IMR-90 (cell line): ENCODE measurements around the gene CD248. TPM values are rescaled to one million over a fixed set of nuclear protein-coding genes. Genes with fewer than 3 reads are reported as not detected.

Experiments
- ATAC-seq: fragments of 200-7000 bp; cut with Tn5 transposase; 2 replicates; pipeline ENCODE4 v1.9.1; 2020; ENCODE audit warnings: low read depth, mild to moderate bottlenecking, moderate library complexity
- BruUV-seq: library from RNA; stranded (reverse); fragments of 400-500 nt; replicated peaks from 2 replicates; lab custom pipeline; 2021; lab: Mats Ljungman, UMichigan
- CTCF ChIA-PET: fragments of 300-600 bp; formaldehyde crosslinking; extraction: SDS; loops from one replicate; lab custom pipeline; 2021; ENCODE audit warnings: antibody characterized with exemption; lab: Yijun Ruan, JAX
- POLR2A ChIA-PET: fragments of 300-600 bp; sonication (Branson Sonifier 250); formaldehyde crosslinking; loops from one replicate; lab custom pipeline; 2022; ENCODE audit warnings: antibody characterized with exemption; ENCODE audit not compliant: unreplicated experiment; lab: Charles Lee
- DNase-seq: peaks from one replicate; pipeline ENCODE4 v3.0.0; 2013
- H2AFZ ChIP-seq: replicated peaks from 2 replicates; pipeline ENCODE3; 2013; ENCODE audit warnings: low read length, mild to moderate bottlenecking; ENCODE audit not compliant: poor library complexity
- H2AK5ac ChIP-seq: 2 replicates; pipeline ENCODE4 v1.6.1; 2013; ENCODE audit warnings: low read depth, low read length, inconsistent platforms
- H2AK9ac ChIP-seq: replicated peaks from 2 replicates; pipeline ENCODE3; 2013; ENCODE audit warnings: mild to moderate bottlenecking, low read depth, low read length, moderate library complexity; ENCODE audit not compliant: poor library complexity
- H2BK120ac ChIP-seq: 2 replicates; pipeline ENCODE4 v1.6.1; 2013; ENCODE audit warnings: low read depth, low read length, inconsistent platforms
- H2BK15ac ChIP-seq: 3 replicates; pipeline ENCODE4 v1.6.1; 2013; ENCODE audit warnings: low read depth, low read length, inconsistent platforms
- H2BK20ac ChIP-seq: 2 replicates; pipeline ENCODE4 v1.6.1; 2013; ENCODE audit warnings: low read depth, mild to moderate bottlenecking, inconsistent platforms, low read length, moderate library complexity
- H2BK5ac ChIP-seq: 2 replicates; pipeline ENCODE4 v1.6.1; 2013; ENCODE audit warnings: mild to moderate bottlenecking, low read depth, low read length, inconsistent platforms; ENCODE audit not compliant: poor library complexity, severe bottlenecking
- H3K14ac ChIP-seq: replicated peaks from 2 replicates; pipeline ENCODE4 v1.6.1; 2013; ENCODE audit warnings: low read depth, low read length, inconsistent platforms
- H3K18ac ChIP-seq: 2 replicates; pipeline ENCODE4 v1.6.1; 2013; ENCODE audit warnings: low read depth, low read length, control low read depth
- H3K23ac ChIP-seq: 2 replicates; pipeline ENCODE4 v1.6.1; 2013; ENCODE audit warnings: low read depth, low read length, inconsistent platforms
- H3K27ac ChIP-seq: 2 replicates; pipeline ENCODE4 v1.5.1; 2013; ENCODE audit warnings: mild to moderate bottlenecking, control low read depth, low read length; ENCODE audit not compliant: insufficient read depth
- H3K27me3 ChIP-seq: 2 replicates; pipeline ENCODE4 v1.6.1; 2013; ENCODE audit warnings: low read length; ENCODE audit not compliant: control insufficient read depth, insufficient read depth
- H3K36me3 ChIP-seq: 2 replicates; pipeline ENCODE4 v1.6.1; 2013; ENCODE audit warnings: low read length, mixed read lengths; ENCODE audit not compliant: control insufficient read depth, insufficient read depth
- H3K4ac ChIP-seq: 2 replicates; pipeline ENCODE4 v1.6.1; 2013; ENCODE audit warnings: low read depth, low read length, inconsistent platforms
- H3K4me1 ChIP-seq: 2 replicates; pipeline ENCODE4 v1.6.1; 2013; ENCODE audit warnings: low read length, mixed read lengths; ENCODE audit not compliant: control insufficient read depth, insufficient read depth
- H3K4me2 ChIP-seq: 2 replicates; pipeline ENCODE4 v1.6.1; 2013; ENCODE audit warnings: low read depth, mild to moderate bottlenecking, control low read depth, low read length, moderate library complexity
- H3K4me3 ChIP-seq: 2 replicates; pipeline ENCODE4 v1.5.1; 2013; ENCODE audit warnings: low read depth, mild to moderate bottlenecking, control low read depth, low read length, moderate library complexity; ENCODE audit not compliant: insufficient read depth
- H3K56ac ChIP-seq: 2 replicates; pipeline ENCODE4 v1.6.1; 2013; ENCODE audit warnings: low read length, inconsistent platforms; ENCODE audit not compliant: insufficient read depth; ENCODE audit errors: extremely low read depth
- H3K79me1 ChIP-seq, 2 experiments: 2 replicates each; pipeline ENCODE4 v1.6.1; 2013; ENCODE audit warnings: low read length in 2 of 2, inconsistent platforms in 1 of 2, low read depth in 1 of 2
- H3K9ac ChIP-seq: 2 replicates; pipeline ENCODE4 v1.6.1; 2013; ENCODE audit warnings: low read depth, low read length, control low read depth
- H3K9me1 ChIP-seq: 2 replicates; pipeline ENCODE4 v1.6.1; 2013; ENCODE audit warnings: low read length, inconsistent platforms; ENCODE audit not compliant: insufficient read depth
- H3K9me3 ChIP-seq: 2 replicates; pipeline ENCODE4 v1.6.1; 2013; ENCODE audit warnings: low read length; ENCODE audit not compliant: control insufficient read depth, insufficient read depth
- H4K20me1 ChIP-seq: 2 replicates; pipeline ENCODE4 v1.6.1; 2013; ENCODE audit warnings: low read length, inconsistent platforms; ENCODE audit not compliant: insufficient read depth
- H4K5ac ChIP-seq: 2 replicates; pipeline ENCODE4 v1.6.1; 2013; ENCODE audit warnings: mild to moderate bottlenecking, low read depth, low read length, control low read depth
- H4K8ac ChIP-seq, 2 experiments: 2 replicates each; pipeline ENCODE4 v1.6.1; 2013; ENCODE audit warnings: low read depth in 2 of 2, low read length in 2 of 2, control low read depth in 1 of 2, inconsistent platforms in 1 of 2
- H4K91ac ChIP-seq: 2 replicates; pipeline ENCODE4 v1.6.1; 2013; ENCODE audit warnings: low read depth, low read length, inconsistent platforms; ENCODE audit not compliant: insufficient read depth
- BHLHE40 ChIP-seq: fragments of 150-350 bp; IDR thresholded peaks from 2 replicates; pipeline ENCODE4 v1.6.1; 2016; ENCODE audit warnings: mild to moderate bottlenecking, low read depth, low read length
- CEBPB ChIP-seq: IDR thresholded peaks from 2 replicates; pipeline ENCODE4 v1.6.1; 2012; ENCODE audit warnings: low read depth, low read length, improper control_type of control experiment
- CHD1 ChIP-seq: IDR thresholded peaks from 2 replicates; pipeline ENCODE4 v1.6.1; 2012; ENCODE audit warnings: low read depth, low read length, improper control_type of control experiment
- CTCF ChIP-seq: conservative IDR thresholded peaks from 2 replicates; pipeline ENCODE4 v1.5.1; 2012; ENCODE audit warnings: mild to moderate bottlenecking, low read depth, low read length, improper control_type of control experiment
- FOS ChIP-seq: fragments of 150-350 bp; IDR thresholded peaks from 2 replicates; pipeline ENCODE4 v1.6.1; 2016; ENCODE audit warnings: low read depth, low read length
- MAFK ChIP-seq: IDR thresholded peaks from 2 replicates; pipeline ENCODE4 v1.6.1; 2012; ENCODE audit warnings: low read depth, low read length, improper control_type of control experiment
- MAZ ChIP-seq: IDR thresholded peaks from 2 replicates; pipeline ENCODE4 v1.6.1; 2012; ENCODE audit warnings: low read depth, mild to moderate bottlenecking, low read length, improper control_type of control experiment, moderate library complexity, borderline replicate concordance
- MXI1 ChIP-seq: IDR thresholded peaks from 2 replicates; pipeline ENCODE4 v1.6.1; 2012; ENCODE audit warnings: low read depth, mild to moderate bottlenecking, low read length, moderate library complexity, borderline replicate concordance
- NFE2L2 ChIP-seq: fragments of 150-350 bp; IDR thresholded peaks from 2 replicates; pipeline ENCODE4 v1.6.1; 2016; ENCODE audit warnings: low read depth, mild to moderate bottlenecking, low read length
- POLR2A ChIP-seq: IDR thresholded peaks from 2 replicates; pipeline ENCODE4 v1.6.1; 2012; ENCODE audit warnings: mild to moderate bottlenecking, low read depth, low read length
- RAD21 ChIP-seq: IDR thresholded peaks from 2 replicates; pipeline ENCODE4 v1.6.1; 2012; ENCODE audit warnings: low read length, improper control_type of control experiment
- RCOR1 ChIP-seq: IDR thresholded peaks from 2 replicates; pipeline ENCODE4 v1.6.1; 2012; ENCODE audit warnings: mild to moderate bottlenecking, low read length, improper control_type of control experiment; ENCODE audit not compliant: insufficient replicate concordance
- RFX5 ChIP-seq: IDR thresholded peaks from 2 replicates; pipeline ENCODE4 v1.8.0; 2012; ENCODE audit warnings: low read depth, mild to moderate bottlenecking, low read length, moderate library complexity
- SMC3 ChIP-seq: fragments of 150-350 bp; IDR thresholded peaks from 2 replicates; pipeline ENCODE4 v1.6.1; 2016; ENCODE audit warnings: low read depth, mild to moderate bottlenecking, antibody characterized with exemption, low read length, moderate library complexity
- WGBS, 2 experiments: methylation state at CpG; one replicate each; pipeline versions ENCODE4 v1.1.5 to v1.1.7; 2013; ENCODE audit warnings: missing lambda C conversion rate in 2 of 2; ENCODE audit not compliant: insufficient read length in 1 of 2; ENCODE audit errors: extremely low coverage in 2 of 2; 5-methylcytosine and 5-hydroxymethylcytosine counted together
- dilution Hi-C: fragments of 300-500 bp; cut with HindIII; formaldehyde crosslinking; loops from one replicate; pipeline ENCODE4 v1.14.3; 2018; ENCODE audit warnings: low sequenced_read_pairs; ENCODE audit not compliant: unreplicated experiment
- in situ Hi-C: fragments of 300-500 bp; cut with MboI; formaldehyde crosslinking; loops from 3 replicates; pipeline ENCODE4 v1.14.3; 2019; ENCODE audit warnings: low sequenced_read_pairs, inconsistent platforms, mixed read lengths
- intact Hi-C: fragments of 100-400 bp; cut with micrococcal nuclease; formaldehyde crosslinking; loops from 2 replicates; pipeline ENCODE4 v1.10.0; 2022
- polyA plus RNA-seq, 3 experiments: library from polyadenylated mRNA; depleted of rRNA; stranded (reverse); fragments of >200 nt; gene quantifications; 2 replicates each; pipeline ENCODE4 v1.2.3, GENCODE V29; 2012; ENCODE audit warnings: low replicate concordance in 1 of 3
- total RNA-seq: library from RNA; depleted of rRNA; stranded (reverse); fragments of >200 nt; gene quantifications from 2 replicates; pipeline ENCODE4 v1.2.3, GENCODE V29; 2012
- TF ChIP-seq, protein P1 (sequence below): fragments of 150-350 bp; IDR thresholded peaks from 2 replicates; pipeline ENCODE4 v1.6.1; 2016; ENCODE audit warnings: low read depth, mild to moderate bottlenecking, low read length, moderate library complexity, borderline replicate concordance

CD248 gene
- total and polyA plus RNA-seq, 2 of the 4 experiments (the other 2 are of a cell fraction) = 19.5 to 223 TPM

DNA sequence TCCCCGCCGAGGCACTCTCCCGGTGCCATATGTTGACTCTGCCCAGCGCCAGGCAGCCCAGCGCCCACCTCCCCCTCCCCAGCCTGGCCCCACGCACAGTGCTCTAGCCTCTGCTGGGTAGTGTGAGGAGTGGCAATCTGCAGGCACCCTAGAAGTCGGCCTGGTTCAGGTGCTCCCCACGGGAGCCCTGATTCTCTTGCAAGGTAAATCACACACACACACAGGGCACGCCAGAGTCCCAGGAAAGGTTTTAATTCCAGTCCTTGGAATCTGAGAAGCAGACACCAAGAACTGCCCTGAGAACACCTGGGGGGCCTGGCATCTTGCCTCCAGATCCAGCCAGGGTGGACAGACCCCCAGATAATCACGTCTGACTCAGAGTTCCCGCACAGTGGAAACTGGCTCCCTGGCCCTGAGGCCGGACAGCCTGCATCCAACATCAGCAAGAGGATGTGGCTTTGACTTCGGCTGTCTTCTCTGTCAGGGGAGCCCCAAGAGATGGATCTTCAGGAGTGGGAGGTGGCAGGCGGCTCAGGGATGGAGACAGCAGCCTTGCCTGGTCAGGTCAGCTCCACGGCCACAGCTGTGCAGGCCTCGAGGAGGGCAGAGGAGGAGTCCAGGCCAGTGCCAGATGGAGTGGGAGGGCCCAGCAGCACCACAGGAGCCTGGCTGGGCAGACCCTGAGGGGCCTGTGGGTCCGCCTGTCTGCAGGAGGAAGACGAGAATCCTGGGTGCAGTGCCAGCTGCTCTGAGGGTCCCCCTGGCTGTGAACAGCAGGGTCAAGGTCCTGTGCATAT lies 20.5 kb upstream of the CD248 start:
- H2BK15ac ChIP-seq = no peak overlapping the region; the same call in 2 of the 3 replicates
- H4K5ac ChIP-seq = no peak overlapping the region
- no peaks in the 10 kb centered on the region for H3K9me3 ChIP-seq
- H3K4me1 ChIP-seq = peaks cover 23% of the 10 kb centered on the region
- ATAC-seq (peak; percentile 5; the same call in 1 of the 2 replicates), DNase-seq (peak; percentile 56)
- ChIA-PET POLR2A (interaction anchor here (0.9 to 1.7 kb wide), 2 partner anchors 20 to 25 kb away, joined by 5 to 6 read pairs; no protein-coding TSS in a partner anchor), CTCF (interaction anchor here (0.7 kb wide), 1 partner anchor 25 kb away, joined by 3 read pairs; no protein-coding TSS in a partner anchor)
- H3K14ac ChIP-seq = no peak overlapping the region
- no TSS peak for BruUV-seq
- dilution Hi-C loops = no loop called here
- peaks cover 15 to 53% of the 10 kb centered on the region in 2 experiments; a peak in 3 of 4 replicates for H3K79me1 ChIP-seq
- H3K27me3 ChIP-seq = no peaks in the 10 kb centered on the region
- H2AK9ac ChIP-seq = peak overlapping the region; percentile 10
- peaks cover 40% of the 10 kb centered on the region for H3K36me3 ChIP-seq
- no peak overlapping the region for H3K9ac ChIP-seq
- H2BK5ac ChIP-seq = peak overlapping the region; percentile 36
- peak overlapping the region; percentile 72 for H2AK5ac ChIP-seq
- intact Hi-C loops = no loop called here
- peaks cover 21% of the 10 kb centered on the region for H4K20me1 ChIP-seq
- H2AFZ ChIP-seq = peak overlapping the region; percentile 83
- peak overlapping the region; percentile 4; the same call in 1 of the 2 replicates for H4K91ac ChIP-seq
- H3K18ac ChIP-seq = no peak overlapping the region
- 29% methylated on average over 8 of the region's 18 CpGs; no CpG with 5 or more reads in 1 of the 2 experiments for WGBS, 2 experiments
- H2BK120ac ChIP-seq = peak overlapping the region; percentile 37
- H3K4me3 ChIP-seq = no peak overlapping the region
- peak overlapping the region; percentile 15 for H3K27ac ChIP-seq
- in situ Hi-C loops = no loop called here
- peak overlapping the region in 1 of 2 experiments; percentile 36; a peak in 1 of 4 replicates for H4K8ac ChIP-seq
- no peak overlapping the region for H3K56ac ChIP-seq
- H3K23ac ChIP-seq = no peak overlapping the region
- H3K9me1 ChIP-seq = no peaks in the 10 kb centered on the region
- no peak overlapping the region for H3K4me2 ChIP-seq
- H2BK20ac ChIP-seq = peak overlapping the region; percentile 20; the same call in 1 of the 2 replicates
- peak overlapping the region; percentile 29 for H3K4ac ChIP-seq
- TF ChIP-seq POLR2A (no peak), RCOR1 (no peak), CEBPB (no peak), SMC3 (no peak), MXI1 (no peak), CTCF (no peak), MAZ (no peak), RFX5 (no peak), NFE2L2 (no peak), CHD1 (no peak), MAFK (no peak), BHLHE40 (no peak), RAD21 (no peak), FOS (no peak)
- TF ChIP-seq, protein P1, sequence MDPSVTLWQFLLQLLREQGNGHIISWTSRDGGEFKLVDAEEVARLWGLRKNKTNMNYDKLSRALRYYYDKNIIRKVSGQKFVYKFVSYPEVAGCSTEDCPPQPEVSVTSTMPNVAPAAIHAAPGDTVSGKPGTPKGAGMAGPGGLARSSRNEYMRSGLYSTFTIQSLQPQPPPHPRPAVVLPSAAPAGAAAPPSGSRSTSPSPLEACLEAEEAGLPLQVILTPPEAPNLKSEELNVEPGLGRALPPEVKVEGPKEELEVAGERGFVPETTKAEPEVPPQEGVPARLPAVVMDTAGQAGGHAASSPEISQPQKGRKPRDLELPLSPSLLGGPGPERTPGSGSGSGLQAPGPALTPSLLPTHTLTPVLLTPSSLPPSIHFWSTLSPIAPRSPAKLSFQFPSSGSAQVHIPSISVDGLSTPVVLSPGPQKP = no peak
